Fibroblast of pulmonary artery (primary cell): ENCODE measurements around the gene CLEC2A.
A peak's percentile ranks its signal among the peaks of the same experiment; 100 is the strongest.

ENCODE experiments used
- DNase-seq: peaks from one replicate; pipeline ENCODE4 v3.0.0-alpha.2; 2010; ENCODE audit warnings: low read depth
- H3K4me3 ChIP-seq: replicated peaks from 2 replicates; pipeline ENCODE4 v1.5.1; 2011; ENCODE audit warnings: low read depth, mild to moderate bottlenecking, control low read depth, low read length, moderate library complexity
- TF ChIP-seq, protein P1 (sequence below): IDR thresholded peaks from 2 replicates; pipeline ENCODE4 v1.5.1; 2011; ENCODE audit warnings: mild to moderate bottlenecking, control low read depth, low read length, inconsistent platforms; ENCODE audit errors: missing control alignments

The CLEC2A gene

DNA sequence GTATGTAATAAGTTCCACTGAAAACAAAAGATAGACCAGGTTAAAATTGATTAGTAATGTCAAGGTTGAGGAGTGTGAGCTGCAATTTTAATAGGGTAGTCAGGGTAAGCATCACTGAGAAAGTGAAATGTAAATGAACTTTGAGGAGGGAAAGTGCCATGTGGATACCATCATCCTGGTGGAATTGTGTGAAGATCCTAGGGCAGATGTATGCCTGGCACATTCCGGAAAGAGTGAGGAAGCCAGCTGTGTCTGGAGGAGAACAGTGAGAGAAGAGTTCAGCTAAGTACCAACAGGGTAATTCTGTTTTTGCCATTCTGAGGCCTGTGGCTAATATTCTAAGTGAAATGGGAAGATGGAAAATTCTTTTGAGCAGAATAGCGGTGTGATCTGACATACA, 2.9 kb upstream of the CLEC2A start:
- no peak for DNase-seq
- no peak overlapping the region for H3K4me3 ChIP-seq
- TF ChIP-seq, protein P1, sequence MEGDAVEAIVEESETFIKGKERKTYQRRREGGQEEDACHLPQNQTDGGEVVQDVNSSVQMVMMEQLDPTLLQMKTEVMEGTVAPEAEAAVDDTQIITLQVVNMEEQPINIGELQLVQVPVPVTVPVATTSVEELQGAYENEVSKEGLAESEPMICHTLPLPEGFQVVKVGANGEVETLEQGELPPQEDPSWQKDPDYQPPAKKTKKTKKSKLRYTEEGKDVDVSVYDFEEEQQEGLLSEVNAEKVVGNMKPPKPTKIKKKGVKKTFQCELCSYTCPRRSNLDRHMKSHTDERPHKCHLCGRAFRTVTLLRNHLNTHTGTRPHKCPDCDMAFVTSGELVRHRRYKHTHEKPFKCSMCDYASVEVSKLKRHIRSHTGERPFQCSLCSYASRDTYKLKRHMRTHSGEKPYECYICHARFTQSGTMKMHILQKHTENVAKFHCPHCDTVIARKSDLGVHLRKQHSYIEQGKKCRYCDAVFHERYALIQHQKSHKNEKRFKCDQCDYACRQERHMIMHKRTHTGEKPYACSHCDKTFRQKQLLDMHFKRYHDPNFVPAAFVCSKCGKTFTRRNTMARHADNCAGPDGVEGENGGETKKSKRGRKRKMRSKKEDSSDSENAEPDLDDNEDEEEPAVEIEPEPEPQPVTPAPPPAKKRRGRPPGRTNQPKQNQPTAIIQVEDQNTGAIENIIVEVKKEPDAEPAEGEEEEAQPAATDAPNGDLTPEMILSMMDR = no peak

DNA sequence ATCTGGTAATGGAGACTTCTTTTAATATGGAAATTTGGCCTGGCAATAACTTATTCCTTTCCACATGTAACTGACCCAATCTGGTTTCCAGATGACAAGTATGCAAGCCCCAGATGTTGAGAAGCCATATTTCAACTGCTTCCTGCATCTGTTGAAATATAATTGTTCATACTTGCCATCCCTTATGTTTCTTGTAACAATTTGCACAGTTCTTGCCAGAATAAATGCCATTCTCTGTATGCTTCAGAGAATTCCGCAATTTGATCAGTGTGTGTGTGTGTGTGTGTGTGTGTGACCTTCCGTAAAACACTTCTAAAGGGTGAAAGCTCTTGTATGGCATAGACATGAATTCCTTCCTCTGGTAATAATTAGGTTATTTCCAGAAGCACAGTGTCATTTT, 1.8 kb upstream of the CLEC2A start:
- no peak overlapping the region for H3K4me3 ChIP-seq
- TF ChIP-seq, protein P1 = no peak
- DNase-seq = no peak

DNA sequence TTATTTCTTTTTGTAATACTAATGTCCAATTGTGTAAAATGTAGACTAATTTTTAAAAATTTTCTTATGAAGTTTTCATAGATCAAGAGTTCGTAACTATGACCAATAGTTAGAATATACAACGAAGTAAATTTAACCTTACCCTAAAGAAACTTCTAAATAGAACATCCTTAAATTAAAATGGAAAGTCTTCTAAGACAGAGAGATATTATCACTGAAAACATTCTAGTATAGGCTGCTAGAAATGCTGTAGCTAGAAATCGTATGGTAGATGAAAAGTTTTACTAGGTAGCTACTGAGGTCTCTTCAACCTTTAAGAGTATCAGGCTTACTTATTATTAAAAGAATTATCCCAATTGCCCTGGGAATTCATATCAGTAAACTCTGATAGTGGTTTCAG, 925 bp downstream of the CLEC2A start:
- no peak for DNase-seq
- TF ChIP-seq, protein P1 = no peak
- H3K4me3 ChIP-seq = no peak overlapping the region

DNA sequence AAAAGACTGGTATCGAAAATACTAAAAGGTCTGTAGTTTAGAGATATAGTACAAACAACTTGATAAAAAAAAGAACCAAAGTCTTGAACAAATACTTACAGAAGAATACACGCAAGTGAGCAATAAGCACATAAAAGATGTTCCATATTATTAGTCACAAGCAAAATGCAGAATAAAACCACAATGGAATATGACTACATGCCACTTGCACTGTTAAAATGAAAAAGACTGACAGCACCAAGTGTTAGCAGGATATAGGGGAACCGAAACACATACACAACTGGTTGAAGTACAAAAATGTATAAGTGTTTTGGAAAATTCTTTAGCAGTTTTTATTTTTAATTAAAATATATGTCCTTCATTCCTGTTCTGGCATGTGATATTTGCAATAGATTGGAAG, 3.6 kb downstream of the CLEC2A start:
- TF ChIP-seq, protein P1 = no peak
- no peak for DNase-seq
- no peak overlapping the region for H3K4me3 ChIP-seq

DNA sequence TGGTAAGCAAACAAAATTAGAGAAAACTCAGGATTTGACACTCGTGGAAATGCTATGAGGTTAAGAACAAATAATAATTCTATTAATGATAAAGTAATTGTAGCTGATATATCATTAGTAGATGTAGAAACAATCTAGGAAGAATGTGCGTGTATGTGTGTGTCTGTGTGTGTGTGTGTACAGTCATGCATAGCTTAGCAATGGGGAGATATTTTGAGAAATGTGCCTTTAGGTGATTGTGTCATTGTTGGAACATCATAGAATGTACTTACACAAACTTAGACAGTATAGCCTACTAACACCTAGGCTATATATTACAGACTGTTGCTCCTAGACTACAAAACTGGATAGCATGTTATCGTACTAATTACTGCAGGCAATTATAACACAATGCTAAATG, 5.3 kb downstream of the CLEC2A start:
- no peak for DNase-seq
- TF ChIP-seq, protein P1 = no peak
- H3K4me3 ChIP-seq = no peak overlapping the region

DNA sequence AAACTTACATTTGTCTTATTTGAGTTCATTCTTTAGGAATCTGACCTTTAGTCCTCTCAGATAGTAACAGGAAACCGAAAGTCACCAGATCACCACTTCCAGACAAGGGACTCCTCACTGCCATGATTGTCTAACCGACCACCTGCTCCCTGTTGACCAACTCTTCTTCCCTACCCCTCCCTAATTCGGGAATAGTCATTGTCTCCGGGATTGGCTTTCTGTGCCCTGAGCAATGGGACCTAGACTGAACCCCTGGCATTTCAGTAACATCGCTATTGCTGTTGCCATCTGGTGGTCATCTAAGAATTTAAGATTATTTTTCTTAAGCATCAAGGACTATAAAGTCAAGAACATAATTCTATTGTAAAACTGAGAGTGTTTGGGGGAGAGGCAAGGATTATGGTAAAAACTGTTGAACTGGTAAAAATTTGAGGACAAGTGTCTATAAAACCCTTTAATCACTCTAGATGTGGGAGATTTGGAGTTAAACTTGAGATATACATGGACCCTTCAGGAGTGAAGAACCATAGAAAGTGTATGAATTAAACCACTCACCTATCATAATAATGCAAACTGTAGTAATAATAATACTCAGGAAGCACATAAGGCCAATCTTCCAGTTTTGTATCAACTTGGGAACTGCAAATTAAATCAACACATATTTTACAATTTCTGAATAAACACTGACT, 6.3 kb downstream of the CLEC2A start:
- peak; percentile 71 for DNase-seq
- no peak overlapping the region for H3K4me3 ChIP-seq
- TF ChIP-seq, protein P1 = peak; percentile 49

DNA sequence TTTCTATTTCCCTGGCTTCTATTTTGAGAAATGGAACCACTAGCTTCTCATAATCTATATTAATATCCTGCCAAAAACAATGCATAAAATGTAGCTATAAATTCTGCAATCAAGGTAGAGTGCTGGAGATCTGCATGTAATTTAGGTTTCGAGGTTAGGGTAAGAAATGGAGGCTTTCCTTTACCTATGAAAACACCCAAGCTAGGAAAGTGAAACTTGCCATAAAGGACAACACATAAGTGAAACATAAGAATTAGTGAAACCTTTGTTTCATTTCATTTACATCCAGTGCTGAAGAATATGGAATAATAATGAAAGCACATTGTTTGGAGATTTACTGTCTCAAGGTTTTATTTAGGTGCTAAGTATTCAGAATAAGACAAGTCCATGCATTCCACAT, 9.7 kb downstream of the CLEC2A start:
- no peak for DNase-seq
- TF ChIP-seq, protein P1 = no peak
- H3K4me3 ChIP-seq = no peak overlapping the region
